ENCODE results near the gene FDXR.
A peak's percentile ranks its signal among the peaks of the same experiment; 100 is the strongest.
"Not testable (repeated sequence)": the region's sequence is repeated elsewhere in the genome, so short reads cannot be mapped to it uniquely, and the experiment has no call there.

FDXR gene

GRCh38 chr17:74872313-74873036 lies at the start of gene FDXR:
Gene FDXR (minus strand): TSS chr17:74872994. CDS start chr17:74872944, 50 bp downstream.
- DNase-seq, result no peak

- DNase-seq, result no peak
Measured at GRCh38 chr17:74922172-74922571, 49.4 kb upstream of the FDXR start.

- DNase-seq, result no peak
Measured at GRCh38 chr17:74921769-74922168, 49.0 kb upstream of the FDXR start.

DNA sequence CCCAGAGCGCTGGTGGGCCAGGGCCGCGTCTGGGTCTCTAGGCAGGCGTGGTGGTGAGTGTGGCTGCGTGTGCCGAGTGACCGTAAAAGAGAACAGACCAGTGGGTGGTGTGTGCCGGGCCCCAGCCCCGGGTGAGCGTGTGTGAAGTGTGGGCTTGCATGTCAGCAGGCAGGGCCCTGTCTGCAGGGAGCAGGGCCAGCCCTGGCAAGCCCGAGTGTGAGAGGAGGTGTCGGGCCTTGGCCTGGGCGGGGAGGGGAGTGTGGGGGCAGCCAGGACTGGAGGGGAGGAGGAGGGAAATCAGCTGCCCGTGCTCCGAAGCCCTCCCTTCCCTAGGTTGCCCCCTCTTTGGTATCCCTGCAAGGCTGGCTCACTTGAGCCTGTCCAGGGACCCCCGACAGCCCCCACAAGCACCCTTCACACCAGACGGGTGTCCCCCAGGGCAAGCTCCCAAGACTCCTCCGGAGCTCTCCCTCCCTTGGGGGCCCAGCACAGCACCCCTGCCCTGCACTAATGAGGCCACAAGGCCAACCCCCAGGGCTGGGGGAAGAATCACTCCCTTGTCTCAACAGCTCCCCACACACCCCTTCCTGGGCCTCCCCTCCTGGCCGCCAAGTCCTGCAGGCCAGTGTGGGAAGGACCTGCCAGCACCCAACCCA lies 48.4 kb upstream of the FDXR start:
- DNase-seq, result no peak

- no peak for DNase-seq
Measured at GRCh38 chr17:74920642-74921025, 47.8 kb upstream of the FDXR start.

DNA sequence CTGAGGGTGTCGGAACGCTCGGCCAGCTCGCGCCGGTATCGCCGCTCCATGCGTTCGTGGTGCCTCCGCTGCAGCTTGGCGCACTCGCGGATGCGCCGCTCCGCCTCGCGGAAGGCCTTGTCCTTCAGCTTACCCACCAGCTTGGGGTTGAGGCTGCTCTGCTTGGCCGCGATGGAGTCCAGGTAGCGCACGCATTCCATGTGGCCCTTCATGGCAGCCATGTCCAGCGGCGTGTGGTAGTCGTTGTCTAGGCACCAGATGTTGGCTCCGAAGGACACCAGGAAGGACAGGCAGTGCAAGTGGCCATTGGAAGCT lies 47.5 kb upstream of the FDXR start:
- DNase-seq, result no peak

DNA sequence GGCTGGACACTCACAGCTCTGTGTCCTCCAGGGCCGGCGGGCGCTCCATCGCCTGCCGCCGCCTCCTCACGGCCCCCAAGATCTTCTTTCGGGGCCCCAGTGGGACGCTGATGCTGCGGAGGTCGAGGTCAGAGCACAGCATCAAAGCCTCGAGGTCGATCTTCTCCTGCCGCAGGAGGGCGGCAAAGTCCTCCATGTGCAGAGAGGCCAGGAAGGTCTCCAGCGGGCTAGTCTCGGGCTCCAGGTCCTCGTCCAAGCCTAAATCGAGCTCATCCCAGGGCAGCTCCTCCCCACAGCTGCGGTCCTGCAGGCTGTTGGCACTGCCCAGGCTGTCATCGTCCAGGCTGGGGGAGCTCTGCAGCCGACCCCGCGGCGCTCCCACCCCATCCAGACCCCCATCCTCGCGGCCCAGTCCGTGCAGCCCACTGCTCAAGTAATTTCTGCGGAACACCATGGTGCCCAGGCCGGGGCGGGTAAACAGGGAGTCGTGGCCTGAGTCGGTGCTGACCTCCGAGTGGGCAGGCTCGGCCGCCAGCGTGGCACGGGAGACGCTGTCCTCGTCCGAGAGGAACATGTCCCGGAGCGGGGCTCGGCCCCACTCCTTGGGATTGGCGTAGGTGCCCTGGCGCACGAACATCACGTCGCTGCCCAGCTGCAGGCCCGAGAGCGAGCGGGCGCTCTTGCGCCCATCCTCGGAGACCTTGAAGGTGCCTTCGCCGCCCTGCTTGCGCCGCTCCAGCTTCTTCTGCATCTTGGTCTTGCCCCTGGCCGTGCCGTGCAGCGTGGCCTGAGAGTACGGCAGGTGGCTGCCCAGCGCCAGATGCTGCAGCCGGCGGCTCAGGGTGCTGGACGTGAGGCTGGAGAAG lies 46.9 kb upstream of the FDXR start:
- no peak for DNase-seq

GRCh38 chr17:74918906-74919305 lies 46.1 kb upstream of the FDXR start:
- DNase-seq, result no peak

DNA sequence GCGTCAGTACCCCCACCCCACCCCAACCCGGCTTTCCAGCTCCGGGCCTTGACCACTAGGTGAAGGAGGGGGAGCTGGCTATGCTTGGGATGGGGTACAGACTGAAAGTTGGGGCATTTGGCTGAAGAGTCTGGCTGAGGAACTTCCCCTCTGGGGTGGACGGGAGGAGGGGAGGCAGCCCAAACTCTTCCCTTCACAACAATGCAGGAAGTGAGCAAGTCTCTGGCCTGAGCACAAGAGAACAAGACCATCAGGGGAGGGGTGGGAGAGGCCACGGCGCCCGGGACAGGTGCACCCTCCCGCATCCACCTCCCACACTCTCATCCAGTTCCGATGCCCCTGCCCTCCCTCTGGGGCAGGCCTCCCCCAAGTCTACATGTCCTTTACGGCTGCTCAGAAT lies 44.6 kb upstream of the FDXR start:
- DNase-seq, result peak in 1 of 2 donors; percentile 22

DNA sequence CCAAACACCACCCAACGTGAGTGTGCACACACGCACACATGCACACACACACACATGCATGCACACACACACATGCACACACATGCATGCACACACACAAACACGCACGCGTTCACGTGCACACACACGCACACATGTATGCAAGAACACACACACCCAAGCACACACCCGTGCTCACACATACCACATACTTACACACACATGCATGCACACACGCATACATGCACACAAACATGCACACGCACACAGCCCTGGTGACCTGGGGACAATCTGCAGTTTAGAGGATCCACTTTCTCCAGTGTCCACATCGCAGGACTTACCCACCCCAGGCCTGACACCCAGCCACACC lies 44.0 kb upstream of the FDXR start:
- DNase-seq, result no peak

DNA sequence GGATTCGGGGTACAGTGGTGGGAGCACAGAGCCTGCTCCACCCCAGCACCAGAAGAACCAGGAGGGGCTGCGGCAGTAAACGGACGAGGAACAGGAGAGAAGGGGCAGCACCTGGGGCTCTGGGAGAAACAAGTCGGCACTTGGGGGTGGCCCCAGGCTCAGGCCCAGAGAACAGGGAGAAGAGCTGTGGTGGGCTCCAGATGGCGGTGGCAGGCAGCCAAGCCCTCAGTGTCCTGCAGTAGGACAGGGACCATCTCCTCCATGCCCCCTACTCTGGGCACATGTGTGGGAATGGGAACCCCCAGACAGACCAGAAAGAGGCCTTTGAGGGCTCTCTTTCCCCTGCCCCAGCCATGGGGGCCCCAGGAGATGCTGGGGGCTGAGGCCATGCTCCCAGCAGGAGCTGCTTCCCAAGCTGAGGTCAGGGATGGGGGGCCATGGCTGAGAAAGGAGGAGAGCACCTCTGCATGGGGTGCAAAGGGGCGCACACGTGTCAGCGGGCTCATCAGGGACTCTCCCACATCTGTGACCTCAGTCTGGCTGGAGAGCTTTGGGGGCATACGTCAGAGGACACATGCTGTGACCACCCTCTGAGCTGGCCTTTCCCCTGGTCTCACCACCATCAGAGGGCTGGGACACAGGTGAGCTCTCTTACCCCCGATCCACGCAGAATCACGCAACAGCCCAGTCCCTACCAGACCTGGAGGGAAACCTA lies 43.5 kb upstream of the FDXR start:
- no peak for DNase-seq

DNA sequence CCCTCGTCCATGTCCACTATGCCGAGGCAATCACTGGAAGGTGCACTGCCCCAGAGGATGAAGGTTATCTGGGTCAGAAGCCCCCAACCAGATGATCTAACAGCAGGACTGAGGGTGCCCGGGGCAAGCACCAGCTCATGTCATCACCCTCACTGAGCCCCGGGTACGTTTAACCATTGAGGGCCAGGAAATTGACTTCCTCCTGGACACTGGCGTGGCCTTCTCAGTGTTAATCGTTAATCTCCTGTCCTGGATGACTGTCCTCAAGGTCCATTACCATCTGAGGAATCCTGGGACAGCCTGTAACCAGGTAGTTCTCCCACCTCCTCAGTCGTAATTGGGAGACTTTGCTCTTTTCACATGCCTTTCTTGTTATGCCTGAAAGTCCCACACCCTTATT lies 38.6 kb upstream of the FDXR start:
- DNase-seq, result not testable (repeated sequence)

DNA sequence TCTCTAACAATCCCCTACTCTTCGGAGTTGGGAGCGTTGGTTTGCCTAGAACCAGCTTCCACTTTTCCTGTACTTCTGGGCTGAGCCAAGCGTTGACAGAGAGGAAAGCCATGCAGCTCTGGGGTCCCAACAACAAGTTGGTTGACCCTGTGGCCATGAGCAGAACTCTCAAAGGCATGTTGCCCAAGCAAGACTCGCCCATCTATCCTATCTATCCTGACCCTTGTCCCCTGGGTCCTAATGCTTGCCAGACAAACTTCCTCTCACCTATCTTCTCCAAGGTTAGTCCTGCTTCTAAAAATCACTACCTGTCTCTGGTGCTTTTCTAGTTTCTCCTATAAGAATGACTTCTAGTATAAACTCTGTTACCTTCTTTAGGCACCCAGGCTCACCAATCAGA lies 36.3 kb upstream of the FDXR start:
- not testable (repeated sequence) for DNase-seq

DNA sequence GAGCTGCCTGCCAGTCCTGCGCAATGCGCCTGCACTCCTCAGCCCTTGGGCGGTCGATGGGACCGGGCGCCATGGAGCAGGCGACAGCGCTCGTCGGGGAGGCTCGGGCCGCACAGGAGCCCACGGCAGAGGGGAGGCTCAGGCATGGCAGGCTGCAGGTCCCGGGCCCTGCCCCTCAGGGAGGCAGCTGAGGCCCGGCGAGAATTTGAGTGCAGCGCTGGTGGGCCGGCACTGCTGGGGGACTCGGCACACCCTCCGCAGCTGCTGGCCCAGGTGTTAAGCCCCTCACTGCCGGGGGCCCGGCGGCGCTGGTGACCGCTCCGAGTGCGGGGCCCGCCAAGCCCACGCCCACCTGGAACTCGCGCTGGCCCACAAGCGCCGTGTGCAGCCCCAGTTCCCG lies 34.2 kb upstream of the FDXR start:
- DNase-seq, result no peak

- DNase-seq, result not testable (repeated sequence)
Measured at GRCh38 chr17:74906214-74906793, 33.5 kb upstream of the FDXR start.

DNA sequence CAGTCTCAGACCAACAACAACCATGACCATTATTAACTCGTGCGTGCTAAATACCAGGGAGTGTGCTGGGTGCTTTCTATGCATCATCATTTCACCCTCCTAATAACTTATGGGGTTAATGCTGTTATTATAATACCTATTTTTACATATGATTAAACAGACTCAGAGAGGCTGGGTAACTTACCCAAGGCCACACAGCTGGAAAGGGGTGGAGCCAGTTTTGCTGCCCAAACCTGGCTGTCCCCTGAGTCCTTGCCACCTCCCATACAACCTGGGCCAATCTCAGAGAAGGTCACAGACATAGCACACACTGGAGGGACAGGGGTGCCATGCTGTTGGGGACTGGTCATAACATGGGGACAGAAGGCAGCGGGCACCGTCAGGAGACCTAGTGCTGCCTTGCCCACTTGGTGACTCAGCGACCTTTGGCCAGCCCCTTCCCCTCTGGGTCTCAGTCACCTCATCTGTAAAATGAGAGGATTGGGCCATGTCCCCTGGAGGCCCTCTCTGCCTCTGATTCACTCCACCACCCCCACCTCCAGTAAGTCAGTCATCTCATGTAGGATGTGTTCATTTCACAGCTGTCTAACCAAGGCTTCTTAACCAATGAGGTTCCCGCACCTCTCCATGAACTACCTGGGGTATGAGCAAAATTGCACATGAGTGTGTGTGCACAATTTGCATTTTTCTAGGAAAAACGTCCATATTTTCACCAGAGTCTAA lies 32.1 kb upstream of the FDXR start:
- no peak for DNase-seq

GRCh38 chr17:74903671-74904070 lies 30.9 kb upstream of the FDXR start:
- DNase-seq, result no peak

DNA sequence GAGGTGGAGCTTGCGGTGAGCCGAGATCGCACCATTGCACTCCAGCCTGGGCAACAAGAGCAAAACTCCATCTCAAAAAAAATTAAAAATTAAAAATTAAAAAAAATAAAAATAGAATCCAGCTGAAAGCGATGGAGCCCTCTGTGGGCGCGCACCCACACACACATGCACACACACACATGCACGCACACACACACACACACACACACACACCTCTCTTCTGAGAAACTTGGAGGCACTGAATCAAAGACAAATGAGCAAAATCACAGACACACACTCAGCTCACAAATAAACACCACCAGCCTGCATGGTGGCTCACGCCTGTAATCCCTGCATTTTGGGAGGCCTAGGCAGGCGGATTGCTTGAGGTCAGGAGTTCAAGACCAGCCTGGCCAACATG lies 30.2 kb upstream of the FDXR start:
- DNase-seq, result no peak

GRCh38 chr17:74901353-74902135 lies 28.8 kb upstream of the FDXR start:
- DNase-seq, result no peak

DNA sequence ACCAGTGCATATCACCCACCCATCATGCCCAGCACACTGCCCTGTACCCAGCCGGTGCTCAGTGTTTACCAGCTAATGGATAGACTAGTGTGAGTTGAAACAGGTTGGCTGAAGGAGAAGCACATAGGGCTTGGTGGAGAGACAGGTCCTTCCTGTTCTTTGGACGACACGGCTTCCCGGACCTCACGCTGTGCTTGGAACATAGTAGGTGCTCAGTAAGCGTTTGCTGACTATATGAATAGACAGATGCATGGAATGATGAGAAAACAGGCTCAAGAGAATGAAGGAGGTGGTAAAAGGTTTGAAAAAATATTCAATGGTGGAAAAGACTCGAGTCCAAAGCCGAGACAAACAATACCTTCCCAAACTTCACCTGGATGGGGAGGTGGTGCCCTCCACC lies 27.4 kb upstream of the FDXR start:
- no peak for DNase-seq

DNA sequence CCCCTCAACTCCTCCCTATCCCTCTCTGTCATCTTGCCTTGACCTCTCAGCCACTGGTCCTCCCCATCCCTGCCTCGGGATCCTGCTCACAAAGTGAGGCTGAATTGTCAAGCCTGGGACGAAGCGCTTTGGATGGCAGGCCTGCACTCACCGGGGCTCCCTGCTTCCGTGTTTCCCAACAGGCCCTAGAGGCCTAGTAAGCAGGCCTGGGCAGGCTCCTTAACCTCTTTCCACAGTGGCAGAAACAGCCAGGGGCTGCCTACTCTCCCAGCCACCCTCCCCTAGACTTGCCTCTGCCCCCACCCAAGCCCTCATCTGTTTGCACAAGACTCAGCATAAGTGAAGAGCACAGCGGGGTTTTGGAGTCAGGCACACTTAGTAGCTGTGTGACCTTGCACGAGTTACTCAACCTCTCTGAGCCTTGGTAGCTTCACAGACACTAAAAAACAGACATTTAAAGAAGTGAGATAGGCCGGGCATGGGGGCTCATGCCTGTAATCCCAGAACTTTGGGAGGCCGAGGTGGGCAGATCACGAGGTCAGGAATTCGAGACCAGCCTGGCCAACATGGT lies 25.7 kb upstream of the FDXR start:
- DNase-seq, result no peak

Data from CD4-positive, alpha-beta T cell treated with Interferon alpha-2 for 1 hour (primary cell).